C4-2B (cell line): Measurements from ENCODE around the gene SPATA3.

ENCODE experiments used
- ZFX ChIP-seq: fragments of 450-650 bp; IDR thresholded peaks from 2 replicates; pipeline ENCODE4 v1.6.1; 2017
- TF ChIP-seq, protein P1 (sequence below): fragments of 450-650 bp; conservative IDR thresholded peaks from 2 replicates; pipeline ENCODE4 v1.5.1; 2017; ENCODE audit warnings: mild to moderate bottlenecking

DNA sequence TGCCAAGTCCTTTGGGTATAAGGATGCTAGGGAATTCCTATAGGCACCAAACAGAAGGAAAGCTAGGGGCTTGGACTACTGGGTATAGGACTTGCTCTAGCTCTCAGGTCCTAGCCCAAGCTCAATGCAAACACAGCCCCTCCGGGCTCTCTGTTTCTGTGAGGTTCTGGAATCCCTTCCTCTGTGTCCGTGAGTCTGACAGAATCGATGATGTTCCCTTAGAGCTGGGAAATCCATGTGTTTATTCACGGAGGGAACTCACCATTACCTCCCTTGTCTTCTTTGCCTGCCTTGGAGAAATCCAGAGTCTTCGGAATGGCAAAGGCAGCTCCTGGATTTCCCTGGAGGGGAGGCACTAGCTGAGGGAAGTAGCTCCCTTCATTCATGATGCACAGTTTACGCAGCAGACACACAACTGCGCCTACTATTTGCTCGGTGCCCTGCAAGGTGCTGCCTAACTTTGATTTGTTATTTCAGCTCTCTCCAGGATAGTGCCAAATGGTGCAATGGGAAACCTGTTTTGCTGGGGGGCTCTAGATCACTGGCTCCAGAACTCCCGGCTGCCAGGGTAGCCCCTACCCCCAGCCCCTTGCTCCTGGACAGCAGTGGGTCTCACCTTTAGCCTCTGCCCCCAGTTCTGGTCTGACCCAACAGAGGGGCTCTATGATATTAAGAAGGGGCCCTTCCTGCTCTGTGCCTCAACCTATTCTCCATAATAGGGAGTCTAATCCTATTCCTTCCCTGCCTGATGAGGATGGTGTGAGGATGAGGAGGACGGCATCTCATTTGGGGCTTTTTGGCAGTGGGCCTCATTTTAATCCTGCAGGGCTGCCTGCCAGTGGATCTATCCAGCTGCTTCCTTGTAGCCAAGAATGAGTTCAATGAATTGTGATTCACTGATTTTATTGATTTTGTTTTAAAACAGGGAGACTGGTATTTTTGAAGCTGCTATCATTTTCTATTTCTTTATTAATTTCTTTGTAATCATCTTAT, 52.3 kb downstream of the SPATA3 start:
- TF ChIP-seq, protein P1, sequence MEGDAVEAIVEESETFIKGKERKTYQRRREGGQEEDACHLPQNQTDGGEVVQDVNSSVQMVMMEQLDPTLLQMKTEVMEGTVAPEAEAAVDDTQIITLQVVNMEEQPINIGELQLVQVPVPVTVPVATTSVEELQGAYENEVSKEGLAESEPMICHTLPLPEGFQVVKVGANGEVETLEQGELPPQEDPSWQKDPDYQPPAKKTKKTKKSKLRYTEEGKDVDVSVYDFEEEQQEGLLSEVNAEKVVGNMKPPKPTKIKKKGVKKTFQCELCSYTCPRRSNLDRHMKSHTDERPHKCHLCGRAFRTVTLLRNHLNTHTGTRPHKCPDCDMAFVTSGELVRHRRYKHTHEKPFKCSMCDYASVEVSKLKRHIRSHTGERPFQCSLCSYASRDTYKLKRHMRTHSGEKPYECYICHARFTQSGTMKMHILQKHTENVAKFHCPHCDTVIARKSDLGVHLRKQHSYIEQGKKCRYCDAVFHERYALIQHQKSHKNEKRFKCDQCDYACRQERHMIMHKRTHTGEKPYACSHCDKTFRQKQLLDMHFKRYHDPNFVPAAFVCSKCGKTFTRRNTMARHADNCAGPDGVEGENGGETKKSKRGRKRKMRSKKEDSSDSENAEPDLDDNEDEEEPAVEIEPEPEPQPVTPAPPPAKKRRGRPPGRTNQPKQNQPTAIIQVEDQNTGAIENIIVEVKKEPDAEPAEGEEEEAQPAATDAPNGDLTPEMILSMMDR = no peak
- no peak for TF ChIP-seq ZFX
